K562 (cell line): Measurements from ENCODE around the gene RPUSD1. TPM values are rescaled to one million over a fixed set of nuclear protein-coding genes. Genes with fewer than 3 reads are reported as not detected.

Source experiments
- ATAC-seq: fragments of 200-7000 bp; cut with Tn5 transposase; 3 replicates; pipeline ENCODE4 v1.9.1; 2020; ENCODE audit warnings: moderate library complexity
- BruUV-seq: library from RNA; stranded (reverse); fragments of 400-500 nt; replicated peaks from 2 replicates; lab custom pipeline; 2021; lab: Mats Ljungman, UMichigan
- CTCF ChIA-PET: fragments of 300-600 bp; formaldehyde crosslinking; extraction: SDS; loops from one replicate; lab custom pipeline; 2021; ENCODE audit warnings: low intra/inter-chr PET ratio; lab: Yijun Ruan, JAX
- POLR2A ChIA-PET: fragments of 300-600, 350-650 bp; sonication (Branson Sonifier 250); formaldehyde crosslinking; extraction: SDS; loops from one replicate; lab custom pipeline; 2021; ENCODE audit warnings: antibody characterized with exemption, inconsistent platforms; lab: Yijun Ruan, JAX
- DNase-seq, 4 experiments: peaks; one replicate each; pipeline versions ENCODE4 v3.0.0 to v3.0.0-alpha.2; 2011 to 2018; ENCODE audit warnings: low spot score in 3 of 4, mixed read lengths in 3 of 4; ENCODE audit errors: extremely low read depth in 1 of 4
- FAIRE-seq: peaks from 2 replicates; lab custom pipeline; 2011; peaks lifted over from hg19 to GRCh38; lab: Jason Lieb, UNC
- H2AFZ ChIP-seq: 2 replicates; pipeline ENCODE4 v1.6.0; 2011; ENCODE audit warnings: low read depth, low read length, control low read depth, inconsistent platforms
- H3K27ac ChIP-seq: fragments of 200-600 bp; 3 replicates; pipeline ENCODE4 v1.8.0; 2011; ENCODE audit warnings: low read depth, mild to moderate bottlenecking, control low read depth, inconsistent platforms, low read length, moderate library complexity, mixed read lengths; ENCODE audit errors: extremely low read depth
- H3K27me3 ChIP-seq, 2 experiments: fragments of 300-600 bp in 1 of 2; 2 replicates in 1 of 2; 3 replicates in 1 of 2; pipeline versions ENCODE4 v1.6.0 to v1.8.0; 2011; ENCODE audit warnings: inconsistent platforms in 2 of 2, low read length in 2 of 2, mild to moderate bottlenecking in 1 of 2, mixed read lengths in 1 of 2, moderate library complexity in 1 of 2; ENCODE audit not compliant: control insufficient read depth in 2 of 2, insufficient read depth in 2 of 2
- H3K36me3 ChIP-seq: fragments of 300-600 bp; 3 replicates; pipeline ENCODE4 v1.8.0; 2011; ENCODE audit warnings: mild to moderate bottlenecking, low read length, inconsistent platforms; ENCODE audit not compliant: control insufficient read depth, insufficient read depth
- H3K4me1 ChIP-seq, 2 experiments: fragments of 200-600 bp in 1 of 2; replicated peaks in 1 of 2; 2 replicates in 1 of 2; 3 replicates in 1 of 2; pipeline versions ENCODE4 v1.5.1 to v1.8.0; 2011; ENCODE audit warnings: inconsistent platforms in 2 of 2, low read length in 2 of 2, mild to moderate bottlenecking in 1 of 2, mixed read lengths in 1 of 2, moderate library complexity in 1 of 2; ENCODE audit not compliant: control insufficient read depth in 2 of 2, insufficient read depth in 2 of 2
- H3K4me2 ChIP-seq: 2 replicates; pipeline ENCODE4 v1.6.1; 2011; ENCODE audit warnings: low read length, control low read depth, inconsistent platforms, mixed read lengths; ENCODE audit not compliant: insufficient read depth
- H3K4me3 ChIP-seq: fragments of 200-600 bp; sonication (generic), shearing (Covaris generic); 2 replicates; pipeline ENCODE4 v1.5.1; 2016; ENCODE audit warnings: control low read depth, inconsistent platforms
- H3K79me2 ChIP-seq: fragments of 200-600 bp; 3 replicates; pipeline ENCODE4 v1.8.0; 2011; ENCODE audit warnings: low read length, inconsistent platforms; ENCODE audit not compliant: control insufficient read depth, insufficient read depth
- H3K9ac ChIP-seq, 2 experiments: 2 replicates each; pipeline versions ENCODE4 v1.6.0 to v1.6.1; 2011; ENCODE audit warnings: low read depth in 2 of 2, low read length in 2 of 2, control low read depth in 1 of 2, inconsistent platforms in 1 of 2, mild to moderate bottlenecking in 1 of 2, mixed read lengths in 1 of 2; ENCODE audit not compliant: insufficient read depth in 1 of 2
- H3K9me1 ChIP-seq: one replicate; pipeline ENCODE4 v1.6.0; 2011; ENCODE audit warnings: inconsistent platforms, mild to moderate bottlenecking, low read length, moderate library complexity; ENCODE audit not compliant: control insufficient read depth, insufficient read depth
- H3K9me3 ChIP-seq: replicated peaks from 2 replicates; pipeline ENCODE4 v1.5.1; 2011; ENCODE audit warnings: low read depth, low read length, inconsistent platforms; ENCODE audit not compliant: control insufficient read depth, insufficient read depth
- H4K20me1 ChIP-seq: replicated peaks from 2 replicates; pipeline ENCODE4 v1.6.1; 2011; ENCODE audit warnings: low read length, inconsistent platforms, mixed read lengths; ENCODE audit not compliant: control insufficient read depth, insufficient read depth
- ARHGAP35 ChIP-seq: fragments of 450-650 bp; IDR thresholded peaks from 2 replicates; pipeline ENCODE4 v1.6.1; 2018; ENCODE audit not compliant: partially characterized antibody
- BRCA1 ChIP-seq, 2 experiments: fragments of 450-650 bp in 1 of 2; sonication (generic) in 1 of 2; formaldehyde crosslinking in 1 of 2; IDR thresholded peaks; 2 replicates each; pipeline versions ENCODE4 v1.5.0 to v1.6.1; 2017 to 2020; ENCODE audit warnings: mild to moderate bottlenecking in 1 of 2, missing genetic modification reagents in 1 of 2
- DIDO1 ChIP-seq: fragments of 450-650 bp; IDR thresholded peaks from 2 replicates; pipeline ENCODE4 v1.6.1; 2016; ENCODE audit warnings: low read depth, missing biosample characterization, missing genetic modification characterization
- PRMT5 ChIP-seq: sonication (generic); formaldehyde crosslinking; IDR thresholded peaks from 2 replicates; pipeline ENCODE4 v1.5.0; 2020; ENCODE audit warnings: missing genetic modification reagents
- SAFB ChIP-seq: fragments of 200-400 bp; formaldehyde crosslinking; IDR thresholded peaks from 2 replicates; pipeline ENCODE4 v1.6.1; 2017; ENCODE audit warnings: low read depth, low read length, borderline replicate concordance
- SMARCE1 ChIP-seq: fragments of 450-650 bp; IDR thresholded peaks from 2 replicates; pipeline ENCODE4 v1.7.1; 2016; ENCODE audit warnings: mild to moderate bottlenecking
- ZBTB7A ChIP-seq: IDR thresholded peaks from 2 replicates; pipeline ENCODE4 v1.6.1; 2011; ENCODE audit warnings: low read depth, mild to moderate bottlenecking, low read length, moderate library complexity, borderline replicate concordance; ENCODE audit not compliant: control insufficient read depth
- WGBS: fragments of 100-300 bp; shearing (Covaris generic); methylation state at CpG from one replicate; pipeline ENCODE4 v1.1.6; 2016; ENCODE audit warnings: low coverage, mixed read lengths; ENCODE audit not compliant: insufficient coverage; ENCODE audit errors: missing lambda C conversion rate; 5-methylcytosine and 5-hydroxymethylcytosine counted together
- in situ Hi-C: fragments of 300-500 bp; cut with MboI; formaldehyde crosslinking; loops from 4 replicates; pipeline ENCODE4 v1.15.0; 2018; ENCODE audit warnings: inconsistent platforms, mixed read lengths
- intact Hi-C: fragments of 100-400 bp; cut with micrococcal nuclease; formaldehyde crosslinking; loops from 2 replicates; pipeline ENCODE4 v1.14.2; 2022
- polyA plus RNA-seq, 8 experiments: library from polyadenylated mRNA; depleted of rRNA in 4 of 8; stranded (reverse) in 5 of 8; unstranded in 3 of 8; fragments of >200 nt; fragmentation: Nextera tagmentation in 2 of 8; fragmentation: Illumina TruSeq in 1 of 8; extraction: Ambion mirVana in 2 of 8; extraction: Trizol in 1 of 8; gene quantifications; 2 replicates each; pipeline versions ENCODE4 v1.2.1 to v1.2.3, GENCODE V29; 2011 to 2014; ENCODE audit warnings: inconsistent platforms in 1 of 8, missing spikeins in 1 of 8
- total RNA-seq, 7 experiments: library from RNA; depleted of rRNA in 6 of 7; stranded (reverse); fragments of >200 nt in 6 of 7; fragmentation: Illumina TruSeq in 2 of 7; extraction: Trizol in 2 of 7; gene quantifications; 2 replicates each; pipeline versions ENCODE4 v1.2.1 to v1.2.3, GENCODE V29; 2011 to 2021; ENCODE audit warnings: low replicate concordance in 1 of 7

RPUSD1 gene
- total and polyA plus RNA-seq, 9 of the 15 experiments (the other 6 are each of a cell fraction or from before 2014, with no cell fraction given): 0.45 to 56.6 (median 12.0) TPM

DNA sequence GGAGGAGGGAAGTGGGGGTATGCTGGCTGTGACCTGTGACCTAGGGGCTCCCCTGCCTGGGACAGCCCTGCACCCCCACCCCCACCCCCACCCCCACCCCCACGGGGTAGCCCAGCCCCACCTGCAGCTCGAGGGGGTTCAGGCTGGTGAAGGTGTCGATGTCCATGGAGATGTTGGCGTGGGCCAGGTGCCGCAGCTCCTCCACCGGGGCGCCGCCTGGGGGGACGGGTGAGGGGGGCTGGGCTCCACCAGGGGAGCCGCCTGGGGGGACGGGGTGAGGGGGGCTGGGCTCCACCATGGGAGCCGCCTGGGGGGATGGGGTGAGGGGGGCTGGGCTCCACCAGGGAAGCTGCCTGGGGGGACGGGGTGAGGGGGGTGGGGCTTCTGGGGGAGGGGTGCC is 17.8 kb downstream of the RPUSD1 start:
- no peaks in the 10 kb centered on the region for H3K79me2 ChIP-seq
- CTCF ChIA-PET: no interaction called here
- ATAC-seq (no peak), DNase-seq (no peak), FAIRE-seq (no peak)
- peaks cover 0 to 4% of the 10 kb centered on the region in 2 experiments; a peak in 1 of 5 replicates for H3K27me3 ChIP-seq
- in situ Hi-C loops: no loop called here
- H3K4me1 ChIP-seq: peaks cover 0 to 67% of the 10 kb centered on the region in 2 experiments; a peak in 2 of 5 replicates
- BruUV-seq: no TSS peak
- H3K9me1 ChIP-seq: peaks cover 2% of the 10 kb centered on the region
- H3K4me2 ChIP-seq: no peak overlapping the region
- POLR2A ChIA-PET: interaction anchor here (0.9 kb wide), 1 partner anchor 10 kb away, joined by 7 read pairs; no protein-coding TSS in a partner anchor
- no peak overlapping the region for H2AFZ ChIP-seq
- H4K20me1 ChIP-seq: 0 out of 2 replicates have a peak, but pooled peaks cover 3% of the 10 kb centered on the region
- no peaks in the 10 kb centered on the region for H3K9me3 ChIP-seq
- H3K9ac ChIP-seq: no peak overlapping the region
- 62% methylated on average over 7 of the region's 13 CpGs for WGBS
- H3K36me3 ChIP-seq: no peaks in the 10 kb centered on the region
- intact Hi-C loops: no loop called here
- no peak overlapping the region for H3K4me3 ChIP-seq
- no peak overlapping the region for H3K27ac ChIP-seq
- peak; percentile 2; the same call in 1 of the 2 replicates for TF ChIP-seq ZBTB7A
- TF ChIP-seq PRMT5 (CRISPR knock-in tag): no peak
- TF ChIP-seq BRCA1 (IDR thresholded peaks at IDR 0.05): no peak
- TF ChIP-seq BRCA1 (CRISPR knock-in tag; IDR thresholded peaks at IDR 0.05): no peak
- TF ChIP-seq SMARCE1: no peak

DNA sequence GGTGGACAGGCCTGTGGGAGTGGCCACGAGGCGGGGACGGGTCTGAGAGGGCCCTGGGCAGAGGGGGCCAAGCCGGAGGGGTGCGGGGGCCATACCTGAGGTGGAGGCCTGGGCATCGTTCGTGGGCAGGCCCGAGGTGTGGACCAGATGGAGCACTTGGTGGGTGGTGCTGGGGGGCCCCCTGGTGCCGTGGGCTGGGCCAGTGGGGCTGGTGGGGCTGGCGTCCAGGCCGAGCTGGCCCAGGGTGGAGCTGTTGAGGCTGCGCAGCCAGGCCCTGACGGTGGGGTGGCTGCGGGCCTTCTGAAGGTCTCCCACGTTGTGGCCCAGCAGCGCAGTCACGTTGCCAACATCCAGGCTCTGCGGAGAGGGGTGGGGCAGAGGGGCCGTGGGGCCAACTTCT is 18.2 kb downstream of the RPUSD1 start:
- intact Hi-C loops: no loop called here
- 33% methylated on average over 10 of the region's 19 CpGs for WGBS
- DNase-seq (no peak), ATAC-seq (no peak), FAIRE-seq (no peak)
- H3K36me3 ChIP-seq: no peaks in the 10 kb centered on the region
- no peak overlapping the region for H2AFZ ChIP-seq
- H3K27me3 ChIP-seq: peaks cover 0 to 6% of the 10 kb centered on the region in 2 experiments; a peak in 1 of 5 replicates
- H3K4me2 ChIP-seq: no peak overlapping the region
- H3K27ac ChIP-seq: no peak overlapping the region
- H3K4me3 ChIP-seq: no peak overlapping the region
- H3K4me1 ChIP-seq: peaks cover 0 to 67% of the 10 kb centered on the region in 2 experiments; a peak in 2 of 5 replicates
- no TSS peak for BruUV-seq
- H3K9ac ChIP-seq: no peak overlapping the region; a peak in 2 of 4 replicates
- no peaks in the 10 kb centered on the region for H3K9me3 ChIP-seq
- POLR2A ChIA-PET: interaction anchor here (0.9 kb wide), 1 partner anchor 11 kb away, joined by 7 read pairs; no protein-coding TSS in a partner anchor
- H4K20me1 ChIP-seq: 0 out of 2 replicates have a peak, but pooled peaks cover 3% of the 10 kb centered on the region
- peaks cover 2% of the 10 kb centered on the region for H3K9me1 ChIP-seq
- H3K79me2 ChIP-seq: no peaks in the 10 kb centered on the region
- in situ Hi-C loops: no loop called here
- CTCF ChIA-PET: no interaction called here
- TF ChIP-seq ARHGAP35 (no peak), DIDO1 (no peak), SAFB (peak; percentile 71), ZBTB7A (peak; percentile 8; the same call in 1 of the 2 replicates)
